SK-N-SH treated with all-trans-retinoic acid at 6 μM for 48 hours (cell line): ENCODE measurements around the gene GRIK4.

ENCODE experiments used
- ATAC-seq: fragments of 200-7000 bp; cut with Tn5 transposase; 3 replicates; pipeline ENCODE4 v1.9.1; 2020; ENCODE audit warnings: mild to moderate bottlenecking, moderate library complexity
- ARNTL ChIP-seq: fragments of 450-650 bp; formaldehyde crosslinking; IDR thresholded peaks from 2 replicates; pipeline ENCODE4 v1.5.0; 2020; ENCODE audit warnings: low read depth, mild to moderate bottlenecking, moderate library complexity, borderline replicate concordance
- BACH2 ChIP-seq: fragments of 250-450 bp; sonication (Bioruptor Pico); IDR thresholded peaks from 2 replicates; pipeline ENCODE4 v1.9.0; 2021; ENCODE audit warnings: mild to moderate bottlenecking, borderline replicate concordance
- CREB5 ChIP-seq: fragments of 250-450 bp; sonication (Bioruptor Pico); IDR thresholded peaks from 2 replicates; pipeline ENCODE4 v1.5.1; 2020; ENCODE audit warnings: low read depth, mild to moderate bottlenecking, moderate library complexity
- CSDC2 ChIP-seq: fragments of 250-450 bp; sonication (Bioruptor Pico); IDR thresholded peaks from 2 replicates; pipeline ENCODE4 v1.5.0; 2020; ENCODE audit warnings: mild to moderate bottlenecking, moderate library complexity
- CSRNP3 ChIP-seq: fragments of 250-450 bp; sonication (Bioruptor Pico); IDR thresholded peaks from 2 replicates; pipeline ENCODE4 v1.5.1; 2021; ENCODE audit warnings: mild to moderate bottlenecking, moderate library complexity
- ESRRG ChIP-seq: fragments of 250-450 bp; sonication (Bioruptor Pico); IDR thresholded peaks from 2 replicates; pipeline ENCODE4 v1.6.1; 2021; ENCODE audit warnings: mild to moderate bottlenecking
- GLIS3 ChIP-seq: fragments of 250-450 bp; sonication (Bioruptor Pico); IDR thresholded peaks from 2 replicates; pipeline ENCODE4 v1.5.0; 2020; ENCODE audit warnings: mild to moderate bottlenecking, moderate library complexity
- ISL1 ChIP-seq: fragments of 250-450 bp; sonication (Bioruptor Pico); IDR thresholded peaks from 2 replicates; pipeline ENCODE4 v2.1.2; 2022; ENCODE audit warnings: mild to moderate bottlenecking, moderate library complexity
- PPARA ChIP-seq: fragments of 250-450 bp; sonication (Bioruptor Pico); IDR thresholded peaks from 2 replicates; pipeline ENCODE4 v1.5.0; 2020; ENCODE audit warnings: mild to moderate bottlenecking, borderline replicate concordance
- RARB ChIP-seq: fragments of 250-450 bp; sonication (Bioruptor Pico); IDR thresholded peaks from 2 replicates; pipeline ENCODE4 v1.8.0; 2021; ENCODE audit warnings: mild to moderate bottlenecking, moderate library complexity
- SNAI2 ChIP-seq: fragments of 250-450 bp; sonication (Bioruptor Pico); IDR thresholded peaks from 2 replicates; pipeline ENCODE4 v1.5.0; 2020; ENCODE audit warnings: mild to moderate bottlenecking, moderate library complexity
- TCF4 ChIP-seq: fragments of 250-450 bp; sonication (Bioruptor Pico); IDR thresholded peaks from 2 replicates; pipeline ENCODE4 v1.8.0; 2021; ENCODE audit warnings: mild to moderate bottlenecking, moderate library complexity, borderline replicate concordance
- TOX ChIP-seq: fragments of 250-450 bp; sonication (Bioruptor Pico); IDR thresholded peaks from 2 replicates; pipeline ENCODE4 v1.8.0; 2021; ENCODE audit warnings: mild to moderate bottlenecking, moderate library complexity, borderline replicate concordance
- ZC3H10 ChIP-seq: fragments of 250-450 bp; sonication (Bioruptor Pico); IDR thresholded peaks from 2 replicates; pipeline ENCODE4 v1.5.1; 2021; ENCODE audit warnings: mild to moderate bottlenecking, moderate library complexity
- ZFP3 ChIP-seq: fragments of 250-450 bp; sonication (Bioruptor Pico); IDR thresholded peaks from 2 replicates; pipeline ENCODE4 v1.5.0; 2020; ENCODE audit warnings: mild to moderate bottlenecking, moderate library complexity
- ZFP30 ChIP-seq: fragments of 450-650 bp; formaldehyde crosslinking; IDR thresholded peaks from 2 replicates; pipeline ENCODE4 v1.5.0; 2022; ENCODE audit warnings: mild to moderate bottlenecking, moderate library complexity
- ZNF565 ChIP-seq: fragments of 450-650 bp; formaldehyde crosslinking; conservative IDR thresholded peaks from 2 replicates; pipeline ENCODE4 v1.5.0; 2020; ENCODE audit warnings: low read depth, mild to moderate bottlenecking, moderate library complexity
- ZNF70 ChIP-seq: fragments of 450-650 bp; formaldehyde crosslinking; IDR thresholded peaks from 2 replicates; pipeline ENCODE4 v1.5.0; 2020; ENCODE audit warnings: mild to moderate bottlenecking, moderate library complexity
- ZNF8 ChIP-seq: fragments of 450-650 bp; formaldehyde crosslinking; IDR thresholded peaks from 2 replicates; pipeline ENCODE4 v1.5.0; 2020; ENCODE audit warnings: mild to moderate bottlenecking, moderate library complexity
- TF ChIP-seq, protein P1 (sequence below): fragments of 250-450 bp; sonication (Bioruptor Pico); IDR thresholded peaks from 2 replicates; pipeline ENCODE4 v1.5.0; 2020; ENCODE audit warnings: mild to moderate bottlenecking, moderate library complexity

GRIK4 gene

GRCh38 chr11:120696597-120697218, 185.2 kb downstream of the GRIK4 start (continued):
- TF ChIP-seq CREB5 (no peak), ESRRG (CRISPR knock-in tag) (no peak), PPARA (CRISPR knock-in tag) (no peak), CSDC2 (CRISPR knock-in tag) (no peak), ZNF8 (CRISPR knock-in tag) (no peak), ISL1 (CRISPR knock-in tag) (no peak), ZC3H10 (no peak), ZNF70 (CRISPR knock-in tag) (no peak), TCF4 (CRISPR knock-in tag) (no peak)

DNA sequence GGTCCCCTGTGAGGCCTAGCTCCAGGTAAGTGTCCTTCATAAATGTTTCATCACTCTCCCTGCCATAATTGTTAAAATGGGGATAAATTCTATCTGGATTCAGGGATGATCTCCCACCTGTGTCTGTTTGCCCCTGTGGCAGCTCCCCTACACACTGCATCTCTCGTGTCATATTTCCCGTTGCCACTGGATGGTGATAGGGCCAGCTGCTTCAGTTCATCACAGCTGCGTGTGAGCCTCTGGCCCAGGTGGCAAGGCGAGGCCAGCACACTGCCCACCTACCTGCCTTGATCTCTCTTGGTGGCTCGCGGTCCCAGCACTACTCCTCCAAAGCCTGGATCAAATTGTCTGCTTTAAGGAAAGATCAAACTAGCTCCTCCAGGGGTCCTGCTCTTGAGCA, 187.4 kb downstream of the GRIK4 start:
- no peak for TF ChIP-seq SNAI2 (CRISPR knock-in tag)
- ATAC-seq, result no peak

- no peak for TF ChIP-seq ZC3H10
- no peak for TF ChIP-seq CSRNP3 (CRISPR knock-in tag)
- no peak for ATAC-seq
These were observed 191.1 kb downstream of the GRIK4 start for GRCh38 chr11:120702656-120703055.

- TF ChIP-seq BACH2 (no peak), TOX (CRISPR knock-in tag) (no peak), PPARA (CRISPR knock-in tag) (no peak), ARNTL (CRISPR knock-in tag) (no peak), ZNF8 (CRISPR knock-in tag) (no peak), ZNF565 (CRISPR knock-in tag) (no peak), TCF4 (CRISPR knock-in tag) (no peak), GLIS3 (CRISPR knock-in tag) (no peak), CREB5 (no peak), RARB (CRISPR knock-in tag) (no peak), ZFP3 (CRISPR knock-in tag) (no peak), ZFP30 (CRISPR knock-in tag) (no peak), CSDC2 (CRISPR knock-in tag) (no peak)
- no peak for ATAC-seq
These were observed 192.0 kb downstream of the GRIK4 start for GRCh38 chr11:120703358-120704152.

DNA sequence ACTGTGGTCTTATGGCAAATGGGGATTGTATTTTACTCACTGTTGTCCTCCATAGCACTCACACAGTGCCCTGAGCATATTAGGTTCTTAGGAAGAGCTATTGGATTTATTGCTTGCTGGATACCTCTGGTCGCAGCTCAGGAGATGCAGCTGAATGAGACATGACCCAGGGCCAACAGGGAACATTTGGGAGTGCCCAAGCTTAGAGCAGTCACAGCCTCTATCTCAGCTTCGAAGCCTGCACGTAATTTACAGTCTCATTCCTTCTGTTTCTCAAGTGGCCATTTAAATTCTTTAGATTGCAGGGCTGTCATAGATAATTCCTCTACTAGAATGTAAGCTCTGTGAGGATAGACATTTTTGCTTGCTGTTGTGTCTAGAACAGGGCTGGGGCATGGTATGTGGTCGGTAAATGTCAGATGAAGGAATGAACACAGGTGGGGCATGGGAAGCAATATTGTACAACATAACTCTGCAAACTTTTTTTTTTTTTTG, 192.8 kb downstream of the GRIK4 start:
- TF ChIP-seq ZNF565 (CRISPR knock-in tag) (no peak), GLIS3 (CRISPR knock-in tag) (no peak), PPARA (CRISPR knock-in tag) (no peak), ISL1 (CRISPR knock-in tag) (no peak), SNAI2 (CRISPR knock-in tag) (no peak), ZFP3 (CRISPR knock-in tag) (no peak), TCF4 (CRISPR knock-in tag) (no peak)
- TF ChIP-seq, protein P1, sequence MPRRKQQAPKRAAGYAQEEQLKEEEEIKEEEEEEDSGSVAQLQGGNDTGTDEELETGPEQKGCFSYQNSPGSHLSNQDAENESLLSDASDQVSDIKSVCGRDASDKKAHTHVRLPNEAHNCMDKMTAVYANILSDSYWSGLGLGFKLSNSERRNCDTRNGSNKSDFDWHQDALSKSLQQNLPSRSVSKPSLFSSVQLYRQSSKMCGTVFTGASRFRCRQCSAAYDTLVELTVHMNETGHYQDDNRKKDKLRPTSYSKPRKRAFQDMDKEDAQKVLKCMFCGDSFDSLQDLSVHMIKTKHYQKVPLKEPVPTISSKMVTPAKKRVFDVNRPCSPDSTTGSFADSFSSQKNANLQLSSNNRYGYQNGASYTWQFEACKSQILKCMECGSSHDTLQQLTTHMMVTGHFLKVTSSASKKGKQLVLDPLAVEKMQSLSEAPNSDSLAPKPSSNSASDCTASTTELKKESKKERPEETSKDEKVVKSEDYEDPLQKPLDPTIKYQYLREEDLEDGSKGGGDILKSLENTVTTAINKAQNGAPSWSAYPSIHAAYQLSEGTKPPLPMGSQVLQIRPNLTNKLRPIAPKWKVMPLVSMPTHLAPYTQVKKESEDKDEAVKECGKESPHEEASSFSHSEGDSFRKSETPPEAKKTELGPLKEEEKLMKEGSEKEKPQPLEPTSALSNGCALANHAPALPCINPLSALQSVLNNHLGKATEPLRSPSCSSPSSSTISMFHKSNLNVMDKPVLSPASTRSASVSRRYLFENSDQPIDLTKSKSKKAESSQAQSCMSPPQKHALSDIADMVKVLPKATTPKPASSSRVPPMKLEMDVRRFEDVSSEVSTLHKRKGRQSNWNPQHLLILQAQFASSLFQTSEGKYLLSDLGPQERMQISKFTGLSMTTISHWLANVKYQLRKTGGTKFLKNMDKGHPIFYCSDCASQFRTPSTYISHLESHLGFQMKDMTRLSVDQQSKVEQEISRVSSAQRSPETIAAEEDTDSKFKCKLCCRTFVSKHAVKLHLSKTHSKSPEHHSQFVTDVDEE (CRISPR knock-in tag), result no peak
- TF ChIP-seq, all 23 proteins: peak for 0
- no peak for ATAC-seq
